Measurements from ENCODE around the gene TP53AIP1.

The TP53AIP1 gene

GRCh38 chr11:128886406-128887124 lies 56.1 kb downstream of the TP53AIP1 start:
- DNase-seq, result no peak

All from right hindlimb (tissue), 1 donor.